ENCODE results near the gene DLL3.

DNA sequence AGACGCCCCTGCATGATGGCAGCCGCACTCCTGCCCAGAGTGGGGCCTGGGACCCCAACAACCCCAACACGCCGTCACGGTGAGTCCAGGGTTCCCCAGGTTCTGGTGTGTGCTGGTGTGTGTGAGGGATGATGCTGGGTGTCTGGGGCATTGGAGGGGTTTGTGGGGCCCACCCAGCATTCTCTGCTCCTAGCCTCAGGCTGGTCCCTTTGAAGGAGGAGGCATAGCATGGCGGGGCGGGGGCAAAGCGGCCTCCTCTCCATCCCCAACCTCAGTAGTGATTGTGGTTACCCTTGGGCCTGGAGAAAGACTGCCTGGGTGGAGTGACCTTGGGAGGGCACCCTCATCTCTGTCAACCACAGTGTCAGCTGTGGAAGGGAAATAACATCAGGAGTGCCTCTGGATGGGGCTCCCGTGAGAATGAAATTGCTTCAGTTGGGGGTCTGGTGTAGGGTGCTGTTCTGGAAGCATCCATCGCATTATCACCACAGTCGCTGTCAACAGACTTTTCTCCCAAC lies 25.2 kb upstream of the DLL3 start:
- no peak for TF ChIP-seq ZNF622 (IDR thresholded peaks at IDR 0.05)
- TF ChIP-seq POLR2AphosphoS5 (IDR thresholded peaks at IDR 0.05; ENCODE audit: low read length): no peak
